GM21576 (cell line): ENCODE data around the gene RBKS.

Source experiments
- ATAC-seq: cut with Tn5 transposase; IDR thresholded peaks from one replicate; pipeline ENCODE4 v1.9.1; 2021; ENCODE audit warnings: mild to moderate bottlenecking, moderate library complexity; ENCODE audit not compliant: unreplicated experiment

The RBKS gene

DNA sequence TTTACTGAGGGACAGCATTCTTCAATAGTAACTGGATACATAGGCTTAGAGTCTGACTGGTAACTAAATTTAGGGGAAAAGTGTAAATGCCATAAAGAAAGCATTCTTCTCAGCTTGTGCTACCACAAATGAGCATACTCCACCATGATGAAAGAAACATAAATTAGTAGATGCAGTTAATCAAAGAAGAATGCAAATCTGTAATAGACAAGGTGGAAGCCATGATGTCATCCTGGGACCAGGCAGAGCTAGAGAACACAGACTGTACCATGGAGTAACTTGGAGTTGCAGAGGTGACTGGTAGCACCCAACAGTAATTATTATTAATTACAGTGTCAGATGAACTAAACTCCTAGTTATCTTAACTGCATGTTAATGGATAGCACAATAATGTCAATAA, 51.7 kb downstream of the RBKS start:
- ATAC-seq = no peak

DNA sequence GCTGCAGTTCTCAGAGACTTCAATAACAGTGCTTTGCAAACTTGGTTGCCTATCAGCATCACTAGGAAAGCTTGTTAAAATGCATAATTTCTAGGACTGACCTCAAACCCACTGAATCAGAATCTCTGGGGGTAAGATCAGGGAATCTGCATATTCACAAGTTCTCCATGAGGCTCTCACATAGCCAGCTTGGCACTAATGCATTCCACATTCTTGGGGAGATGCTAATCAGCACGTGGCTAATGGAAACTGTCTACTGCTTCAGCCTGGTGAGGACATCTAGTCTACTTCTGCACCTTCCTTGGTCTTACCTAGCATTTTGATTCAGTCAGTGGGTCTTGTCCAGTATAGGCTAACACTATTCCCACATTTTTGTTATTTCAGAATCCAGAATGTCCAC, 56.3 kb downstream of the RBKS start:
- ATAC-seq = no peak

DNA sequence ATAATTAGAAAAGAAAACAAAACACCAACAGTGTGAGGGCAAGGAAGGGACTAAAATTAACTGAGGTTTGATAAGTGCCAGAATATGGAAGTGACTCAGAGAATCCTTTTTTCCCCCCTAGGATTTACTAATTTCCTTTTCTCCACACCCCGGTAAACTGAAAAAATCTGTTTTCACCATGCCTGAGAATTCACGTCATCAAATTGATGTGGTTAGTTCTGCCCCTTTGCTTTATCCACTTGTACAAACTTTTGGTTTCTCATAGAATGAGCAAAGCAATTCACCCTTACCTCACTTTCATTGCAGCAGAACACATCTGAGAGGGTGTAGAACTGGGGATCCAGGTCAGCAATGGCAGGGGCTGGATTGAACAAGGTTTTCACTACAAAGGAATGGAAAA, 57.8 kb downstream of the RBKS start:
- no peak for ATAC-seq

DNA sequence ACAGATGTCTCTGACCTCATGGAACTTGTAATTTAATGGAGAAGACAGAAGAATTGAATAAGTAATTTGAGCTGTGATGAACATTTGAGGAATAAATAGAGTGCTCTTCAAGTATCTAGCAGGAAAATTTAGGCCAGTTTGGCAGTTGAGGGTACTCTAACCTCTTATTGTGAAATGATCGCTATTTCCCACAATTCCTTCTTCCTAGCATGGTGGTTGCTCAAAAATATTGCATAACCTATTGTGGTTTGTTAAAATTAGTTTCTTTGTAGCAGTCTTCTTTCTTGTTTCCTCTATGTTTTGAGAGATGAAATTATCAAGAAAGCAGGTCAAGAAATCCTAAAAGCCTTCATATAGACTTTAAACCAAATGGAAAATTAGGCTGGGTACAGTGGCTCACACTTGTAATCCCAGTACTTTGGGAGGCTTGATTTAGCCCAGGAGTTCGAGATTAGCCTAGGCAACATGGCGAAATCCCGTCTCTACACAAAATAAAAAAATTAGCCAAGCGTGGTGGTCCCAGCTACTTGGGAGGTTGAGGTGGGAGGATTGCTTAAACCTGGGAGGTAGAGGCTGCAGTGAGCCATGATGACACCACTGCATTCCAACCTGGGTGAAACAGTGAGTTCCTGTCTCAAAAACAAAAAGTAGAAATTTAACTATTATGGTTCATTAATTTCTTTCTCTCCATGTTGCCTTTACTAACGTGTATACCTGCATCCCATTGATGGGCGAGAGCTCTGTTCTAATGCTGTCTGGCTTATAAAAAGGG, 58.7 kb downstream of the RBKS start:
- ATAC-seq = no peak

DNA sequence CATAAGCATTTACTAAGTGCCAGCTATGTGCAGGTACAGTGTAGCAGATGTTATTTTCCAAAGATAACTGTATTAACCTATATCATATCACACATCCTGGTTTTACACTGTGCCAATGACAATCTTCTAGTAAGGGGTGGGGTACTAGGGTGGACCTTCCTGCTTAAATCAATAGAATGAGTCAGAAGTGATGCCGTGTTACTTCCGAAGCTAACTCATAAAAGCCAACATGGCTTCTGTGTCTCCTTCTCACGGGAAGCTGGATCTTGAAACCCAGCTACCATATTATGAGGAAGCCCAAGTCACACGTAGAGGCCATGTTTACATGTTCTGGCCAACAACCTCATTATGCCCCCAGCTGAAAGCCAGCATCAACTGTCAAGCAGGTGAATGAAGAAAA, 59.5 kb downstream of the RBKS start:
- ATAC-seq = no peak

DNA sequence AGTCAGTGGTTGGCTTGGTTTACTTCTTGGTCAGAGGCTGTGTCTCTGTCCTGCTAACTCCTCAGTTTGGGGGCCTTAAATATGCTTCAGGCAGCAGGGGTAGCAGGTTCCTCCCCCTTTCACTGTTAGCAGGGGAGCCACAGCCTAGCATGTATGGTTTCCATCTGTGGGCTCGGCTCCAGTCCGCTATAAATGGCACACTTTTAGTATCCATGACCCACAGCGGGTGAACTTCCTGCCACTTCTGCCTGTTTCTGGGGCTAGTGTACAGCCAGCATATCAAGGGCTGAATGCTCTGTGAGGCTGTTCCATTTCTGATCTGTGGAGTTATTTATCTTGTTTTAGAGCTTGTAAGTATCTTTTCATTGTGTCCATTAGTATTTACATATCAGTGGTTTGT, 60.4 kb downstream of the RBKS start:
- ATAC-seq = no peak

DNA sequence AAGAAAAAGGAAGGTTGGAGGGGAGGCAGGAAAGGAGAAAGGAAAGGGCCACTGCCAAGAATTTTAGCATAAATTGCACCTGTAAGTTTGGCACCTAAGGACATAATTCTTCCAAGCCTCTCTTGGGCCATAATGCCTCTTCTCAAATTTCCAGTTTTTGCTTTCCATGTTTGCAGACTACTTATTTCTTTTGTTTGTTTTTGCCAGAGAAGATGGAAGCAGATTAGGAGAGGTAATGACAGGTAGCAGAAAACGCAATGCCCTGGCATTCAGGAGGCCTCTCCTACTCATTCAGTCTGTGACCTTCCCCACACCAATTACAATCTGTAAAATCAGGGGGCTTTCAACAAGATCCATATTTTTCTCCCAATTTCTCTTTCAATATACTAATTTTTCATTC, 61.9 kb downstream of the RBKS start:
- no peak for ATAC-seq

DNA sequence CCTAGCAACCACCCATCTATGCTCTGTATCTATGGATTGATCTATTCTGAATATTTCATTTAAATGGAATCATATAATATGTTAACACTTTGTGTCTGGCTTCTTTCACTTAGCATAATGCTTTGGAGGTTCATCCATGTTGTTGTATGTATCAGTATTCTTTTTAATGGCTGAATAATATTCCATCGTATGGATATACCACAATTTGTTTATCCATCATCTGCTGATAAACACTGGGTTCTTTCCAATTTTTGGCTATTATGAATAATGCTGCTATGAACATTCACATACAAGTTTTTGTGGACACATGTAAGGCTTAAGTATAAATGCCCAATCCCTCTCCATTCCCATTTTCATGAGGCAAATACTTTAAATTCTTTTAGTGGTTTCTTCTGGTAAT, 65.8 kb downstream of the RBKS start:
- no peak for ATAC-seq

DNA sequence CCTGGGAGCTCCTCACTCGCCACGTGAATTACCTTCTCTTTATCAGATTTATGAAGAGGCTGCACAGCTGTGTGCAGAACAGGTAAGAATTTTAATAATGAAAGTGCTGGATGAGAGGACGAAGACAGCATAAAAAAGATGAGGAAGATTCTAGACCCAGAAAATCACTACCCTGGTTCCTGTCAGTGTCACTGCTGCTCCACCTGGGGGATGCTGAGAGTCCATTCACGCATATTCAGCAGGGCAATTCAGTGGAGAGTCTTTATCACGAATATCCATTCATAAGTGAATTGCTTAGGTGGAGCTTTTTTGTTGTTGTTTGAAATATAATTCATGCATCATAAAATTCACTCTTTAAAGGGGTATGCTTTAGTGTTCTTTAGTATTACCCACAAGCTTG, 66.6 kb downstream of the RBKS start:
- ATAC-seq = no peak

DNA sequence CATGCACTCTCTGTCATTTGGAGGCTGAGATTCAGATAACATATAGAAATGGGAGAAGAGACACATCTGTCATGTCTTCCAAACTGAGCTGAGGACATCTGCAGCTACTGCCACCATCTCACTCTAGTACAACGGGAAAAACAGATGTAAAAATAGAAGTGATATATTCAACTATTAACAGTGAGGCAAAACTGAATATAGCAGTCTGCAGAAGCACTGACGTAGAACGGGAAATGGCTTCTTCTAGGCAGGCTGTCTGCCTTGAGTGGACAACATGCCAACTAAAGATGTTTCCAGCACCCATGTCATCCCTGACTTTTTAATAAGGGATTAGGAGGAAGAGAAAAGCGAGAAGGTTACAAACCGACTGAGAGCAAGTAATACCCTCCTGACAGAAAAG, 67.1 kb downstream of the RBKS start:
- ATAC-seq = no peak

DNA sequence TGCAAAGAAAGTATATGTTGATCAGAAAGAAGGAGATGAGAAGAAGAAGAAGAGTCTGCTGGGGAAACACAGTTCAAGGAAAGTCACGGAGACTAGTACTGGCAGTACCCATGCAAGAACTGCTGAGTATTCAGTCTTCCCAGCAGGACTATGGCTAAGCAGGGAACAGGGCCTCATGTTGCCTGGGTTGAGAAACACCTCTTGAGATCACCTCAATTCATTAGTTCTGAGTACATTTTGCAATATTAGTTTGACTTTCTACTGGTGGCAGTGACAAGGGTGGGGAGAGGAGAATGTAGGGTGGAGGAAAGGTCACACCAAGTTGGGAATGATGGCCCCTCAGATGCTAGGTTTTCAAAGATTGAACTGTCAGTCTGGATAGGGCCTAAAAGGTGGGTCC, 68.1 kb downstream of the RBKS start:
- ATAC-seq = no peak

DNA sequence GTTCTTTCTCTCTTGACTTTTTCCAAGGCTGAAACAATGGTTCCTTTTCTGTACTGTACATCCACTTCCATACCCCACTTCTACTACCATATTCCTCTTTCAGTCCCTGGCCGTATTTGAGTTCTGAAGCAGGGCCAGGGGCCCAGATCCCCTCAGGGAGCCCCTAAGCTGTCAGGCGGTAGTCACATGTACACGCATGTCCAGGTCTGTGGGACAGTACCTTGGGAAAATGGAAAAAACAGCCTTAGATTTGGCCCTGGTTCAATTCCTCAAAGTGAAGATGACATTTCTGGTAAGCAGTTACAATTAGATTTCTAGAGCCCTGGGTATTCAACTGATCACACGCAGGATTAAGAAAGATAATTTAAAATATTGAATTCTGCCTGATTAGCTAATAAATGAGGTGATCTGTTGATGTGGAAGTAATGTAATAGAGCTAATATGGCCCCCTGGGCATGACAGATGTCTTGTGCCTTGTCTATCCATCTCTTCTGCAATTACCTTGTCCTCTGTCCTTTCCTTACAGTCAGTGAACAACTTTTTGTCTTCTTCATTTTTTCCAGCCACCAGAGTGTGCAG, 74.2 kb downstream of the RBKS start:
- no peak for ATAC-seq

DNA sequence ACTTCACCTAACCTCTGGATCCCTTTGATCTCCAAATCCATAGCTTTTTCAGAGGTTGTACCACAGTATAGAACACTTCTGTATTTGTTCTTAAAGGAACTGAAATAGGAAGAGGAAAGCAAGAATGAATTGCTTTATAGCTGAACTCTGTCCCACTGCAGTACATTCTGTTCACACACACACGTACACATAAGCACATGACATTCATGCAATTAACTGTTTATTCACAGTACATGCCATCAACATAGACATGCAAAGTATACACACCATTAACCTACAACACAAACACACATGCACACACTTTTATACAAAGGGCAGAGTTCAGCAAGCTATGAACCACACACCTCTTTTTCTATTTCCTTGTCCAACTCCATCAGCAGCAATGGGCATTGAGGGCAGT, 75.4 kb downstream of the RBKS start:
- no peak for ATAC-seq

DNA sequence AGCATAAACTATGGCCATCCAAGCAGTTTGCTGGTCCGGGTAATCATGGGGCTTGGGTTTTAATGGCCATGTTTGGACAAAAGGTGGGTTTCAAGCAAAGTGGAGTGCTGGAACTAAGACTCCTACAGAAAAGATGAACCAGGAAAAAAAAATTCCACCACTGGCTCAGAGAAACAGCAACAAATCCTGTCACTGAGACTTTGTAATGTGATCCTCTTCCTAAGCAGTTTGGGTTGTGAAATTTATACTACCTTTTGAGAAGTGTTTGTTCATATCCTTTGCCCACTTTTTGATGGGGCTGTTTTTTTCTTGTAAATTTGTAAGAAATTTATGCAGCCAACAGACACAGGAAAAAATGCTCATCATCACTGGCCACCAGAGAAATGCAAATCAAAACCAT, 78.4 kb downstream of the RBKS start:
- ATAC-seq = no peak

DNA sequence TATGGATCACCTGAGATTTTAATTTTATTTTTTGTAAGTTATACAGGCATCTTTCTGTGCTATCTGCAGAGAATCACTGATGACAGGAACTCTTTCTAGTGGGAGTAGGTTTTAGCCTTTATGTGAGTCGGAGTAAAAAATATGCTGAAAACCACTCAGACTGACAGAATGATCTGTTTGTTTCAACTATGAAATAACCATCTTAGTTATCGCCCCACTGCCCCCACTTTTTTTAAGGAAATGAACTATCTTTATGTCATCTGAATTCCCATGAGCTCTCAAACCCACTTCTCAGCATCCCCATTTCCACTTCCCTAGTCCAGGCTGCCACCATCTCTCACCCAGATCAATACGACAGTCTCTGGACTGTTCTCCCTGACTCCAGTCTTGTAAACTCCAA, 79.7 kb downstream of the RBKS start:
- no peak for ATAC-seq

DNA sequence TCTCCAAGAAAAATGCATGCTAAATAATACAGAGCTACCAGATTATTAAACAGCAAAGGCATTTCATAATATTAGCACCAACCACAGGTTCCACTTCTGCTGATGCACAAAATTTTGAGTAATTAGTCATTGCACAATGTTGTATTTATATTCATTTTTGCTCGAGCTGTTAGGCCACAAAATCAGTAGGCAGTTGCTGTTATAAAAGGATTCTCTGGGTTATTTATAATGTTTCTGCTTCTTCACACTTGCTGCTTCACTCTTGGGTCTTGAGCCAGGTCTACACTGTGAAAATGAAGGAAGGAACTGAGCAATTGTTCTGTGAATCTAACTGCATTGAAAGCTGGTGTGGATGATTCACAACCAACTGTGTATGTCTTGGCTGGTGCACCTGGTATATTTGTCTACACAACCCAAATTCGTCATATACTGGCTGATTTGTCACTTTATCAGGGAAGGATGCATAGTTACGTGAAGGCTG, 80.4 kb downstream of the RBKS start:
- ATAC-seq = no peak

DNA sequence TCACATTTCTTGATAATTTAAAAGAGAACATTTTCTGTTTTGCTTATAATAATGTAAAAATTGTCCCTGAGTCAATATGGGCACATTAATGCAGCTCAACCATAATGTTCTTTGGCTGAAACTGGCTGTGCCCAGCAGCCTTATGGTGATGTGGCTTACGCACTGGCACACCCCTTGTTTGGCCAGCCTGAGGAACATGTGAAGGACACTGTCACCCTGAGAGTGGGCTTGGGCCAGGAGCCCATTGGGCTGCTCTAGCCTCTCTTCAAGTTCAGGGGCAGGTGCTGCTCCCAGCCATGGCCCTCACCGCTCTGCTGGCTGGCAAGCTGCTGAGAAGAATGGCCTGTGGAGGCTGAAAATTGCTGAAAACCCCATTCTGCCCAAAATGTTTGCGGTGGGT, 81.2 kb downstream of the RBKS start:
- ATAC-seq = no peak

DNA sequence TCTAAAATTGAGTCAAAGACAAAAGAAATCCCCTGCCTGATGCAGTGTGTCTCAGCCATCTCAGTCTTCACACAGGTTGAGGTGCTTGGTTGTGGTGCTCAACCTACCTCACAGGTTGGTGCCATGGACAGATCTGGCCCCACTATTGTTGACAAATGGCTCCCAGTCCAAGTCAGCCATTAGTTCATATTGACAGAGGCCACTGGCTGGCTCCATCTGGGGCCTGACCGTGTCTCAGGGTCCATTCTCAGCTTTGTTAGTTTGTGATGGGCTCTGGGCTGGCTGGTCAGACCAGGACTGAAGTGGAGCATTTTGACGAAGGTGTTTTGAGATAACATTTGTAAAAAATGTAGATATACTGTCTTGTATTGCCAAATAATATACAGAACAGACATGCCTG, 81.8 kb downstream of the RBKS start:
- ATAC-seq = no peak

DNA sequence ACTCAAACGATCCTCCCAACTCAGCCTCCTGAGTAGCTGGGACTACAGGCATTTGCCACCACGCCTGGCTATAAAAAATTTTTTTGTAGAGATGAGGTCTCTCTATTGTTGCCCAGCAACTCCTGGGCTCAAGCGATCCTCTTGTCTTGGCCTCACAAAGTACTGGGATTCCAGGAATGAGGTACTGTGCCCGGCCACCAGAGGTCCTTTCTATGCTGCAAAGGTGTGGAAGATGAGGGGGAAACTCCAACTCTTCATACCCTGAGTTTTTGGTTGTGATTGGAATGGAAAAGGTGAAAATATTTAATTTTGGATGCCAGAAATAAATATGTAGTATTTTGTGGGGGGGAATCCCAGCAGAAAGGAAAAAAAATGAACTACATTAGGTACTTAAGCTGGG, 82.7 kb downstream of the RBKS start:
- no peak for ATAC-seq

DNA sequence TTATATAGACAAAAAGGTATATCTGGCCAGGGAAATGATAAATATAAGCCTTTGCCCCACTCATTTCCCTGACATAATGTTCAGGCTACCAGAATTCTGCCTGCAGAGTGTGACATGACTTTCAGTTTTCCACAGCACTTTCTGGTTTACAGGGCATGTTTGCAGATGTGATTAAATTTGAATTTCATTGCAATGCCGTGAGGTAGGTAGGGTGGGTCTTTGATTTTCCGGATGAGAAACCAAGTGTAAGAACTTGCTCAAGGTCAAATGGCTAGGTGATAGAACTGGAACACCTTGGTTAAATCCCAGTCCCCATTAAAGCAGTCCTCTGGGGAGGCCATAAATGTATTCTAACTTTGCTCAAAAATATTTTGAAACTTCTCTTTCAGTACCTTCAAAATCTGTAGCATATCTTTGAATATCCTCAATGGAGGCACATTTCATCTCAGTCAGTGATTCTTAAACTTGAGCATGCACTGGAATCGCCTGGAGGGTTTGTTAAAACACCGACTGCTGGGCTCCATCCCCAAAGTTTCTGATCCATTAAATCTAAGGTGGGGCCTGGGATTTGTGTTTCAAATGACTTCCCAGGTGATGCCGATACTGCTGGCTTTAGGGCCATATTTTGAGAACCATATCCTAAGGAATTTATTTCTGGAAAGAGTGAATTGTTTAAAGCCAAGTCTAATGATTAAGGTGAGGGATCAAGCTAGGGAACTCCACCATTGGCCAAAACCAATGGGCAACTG, 83.7 kb downstream of the RBKS start:
- ATAC-seq = no peak

DNA sequence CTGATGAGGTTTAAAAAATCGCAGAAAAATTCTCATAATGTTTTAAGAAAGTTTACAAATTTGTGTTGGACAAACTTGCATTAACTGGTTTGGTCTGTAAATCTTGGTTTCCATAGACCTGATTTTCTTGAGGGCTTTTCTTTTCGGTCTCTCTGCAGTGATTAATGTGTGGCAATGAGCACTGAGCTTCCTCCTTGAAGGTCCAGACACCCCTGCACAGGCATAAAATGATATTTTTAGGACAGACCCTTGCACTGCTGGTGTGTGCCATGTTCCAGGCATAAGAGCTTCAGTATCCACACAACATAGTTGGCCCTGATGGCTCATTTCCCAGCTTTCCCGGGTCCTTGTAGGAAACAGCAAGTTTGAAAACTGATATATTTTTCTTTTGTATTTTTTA, 85.0 kb downstream of the RBKS start:
- no peak for ATAC-seq

DNA sequence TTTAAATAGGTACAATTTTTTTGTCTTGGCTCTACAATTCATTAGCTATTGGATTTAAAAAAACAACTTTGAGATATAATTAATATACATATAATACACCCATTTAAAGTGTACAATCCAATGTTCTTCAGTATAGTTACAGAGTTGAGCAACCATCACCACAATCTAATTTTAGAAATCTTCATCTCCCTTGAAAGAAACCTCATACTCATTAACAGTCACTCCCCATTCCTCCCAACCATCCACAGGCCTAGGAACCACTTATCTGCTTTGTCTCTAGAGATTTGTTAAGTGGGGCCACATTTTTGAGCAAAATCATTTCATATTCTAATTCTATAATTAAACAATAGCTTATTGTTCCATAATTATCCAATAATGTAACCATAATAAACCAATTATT, 86.0 kb downstream of the RBKS start:
- ATAC-seq = no peak
